HG02981 (cell line): ENCODE measurements around the gene KIR2DL4.
"Not testable (repeated sequence)": the region's sequence is repeated elsewhere in the genome, so short reads cannot be mapped to it uniquely, and the experiment has no call there.

ENCODE experiments used
- ATAC-seq: cut with Tn5 transposase; IDR thresholded peaks from one replicate; pipeline ENCODE4 v1.9.1; 2021; ENCODE audit warnings: mild to moderate bottlenecking, moderate library complexity; ENCODE audit not compliant: unreplicated experiment

KIR2DL4 gene

DNA sequence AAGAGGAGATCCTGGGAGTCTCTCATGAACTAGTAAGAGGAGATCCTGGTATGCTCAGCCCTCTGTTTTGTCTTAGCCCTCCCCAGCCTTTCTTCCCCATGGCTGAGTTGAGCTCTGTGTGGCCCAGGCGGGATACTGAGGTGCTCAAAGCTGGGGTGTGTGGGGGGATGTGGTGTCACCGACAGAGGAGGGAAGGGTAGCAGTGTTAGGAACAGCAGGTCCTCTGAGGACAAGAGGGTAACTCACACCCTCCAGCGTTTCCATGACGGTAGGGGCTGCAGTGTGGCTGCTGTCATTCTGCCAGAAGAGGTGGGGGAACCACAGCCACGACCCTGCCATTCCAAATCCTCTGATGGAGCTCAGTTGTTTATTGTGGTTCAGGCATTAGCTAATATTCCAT, 691 bp downstream of the KIR2DL4 start:
- no peak for ATAC-seq

DNA sequence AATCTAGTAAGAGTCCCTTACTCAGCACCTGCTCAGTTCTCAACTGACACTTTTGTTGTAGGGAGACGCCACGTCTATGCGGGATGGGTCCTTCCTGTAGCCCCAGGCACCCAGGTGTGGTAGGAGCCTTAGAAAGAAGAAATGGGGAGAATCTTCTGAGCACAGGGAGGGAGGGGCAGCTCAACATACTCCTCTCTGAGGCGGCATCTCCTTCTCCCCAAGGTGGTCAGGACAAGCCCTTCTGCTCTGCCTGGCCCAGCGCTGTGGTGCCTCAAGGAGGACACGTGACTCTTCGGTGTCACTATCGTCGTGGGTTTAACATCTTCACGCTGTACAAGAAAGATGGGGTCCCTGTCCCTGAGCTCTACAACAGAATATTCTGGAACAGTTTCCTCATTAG, 1.2 kb downstream of the KIR2DL4 start:
- ATAC-seq: no peak

DNA sequence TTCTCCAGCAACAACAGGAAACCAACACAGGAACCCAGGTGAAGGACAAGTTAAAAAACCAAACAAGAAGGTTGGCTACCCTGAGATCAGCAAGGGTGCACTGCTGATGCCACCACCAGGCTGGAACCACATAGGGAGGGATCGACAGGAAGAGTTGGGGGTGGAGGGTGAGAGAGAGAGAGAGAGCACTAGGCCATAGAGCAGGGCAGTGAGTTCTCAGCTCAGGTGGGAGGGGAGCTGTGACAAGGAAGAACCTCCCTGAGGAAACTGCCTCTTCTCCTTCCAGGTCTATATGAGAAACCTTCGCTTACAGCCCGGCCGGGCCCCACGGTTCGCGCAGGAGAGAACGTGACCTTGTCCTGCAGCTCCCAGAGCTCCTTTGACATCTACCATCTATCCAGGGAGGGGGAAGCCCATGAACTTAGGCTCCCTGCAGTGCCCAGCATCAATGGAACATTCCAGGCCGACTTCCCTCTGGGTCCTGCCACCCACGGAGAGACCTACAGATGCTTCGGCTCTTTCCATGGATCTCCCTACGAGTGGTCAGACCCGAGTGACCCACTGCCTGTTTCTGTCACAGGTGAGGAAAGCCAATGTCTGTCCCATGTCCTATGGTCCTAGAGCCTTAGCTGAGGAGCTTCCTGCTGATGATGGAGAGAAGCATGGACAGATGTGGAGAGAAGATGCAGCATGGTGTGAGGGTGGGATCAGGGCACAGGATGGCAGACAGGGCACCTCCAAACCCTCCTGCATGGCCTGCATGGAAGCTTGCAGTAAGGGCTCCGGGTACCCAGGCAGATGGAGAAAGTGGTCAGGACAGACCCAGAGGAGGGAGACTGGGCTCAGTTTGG, 2.5 kb downstream of the KIR2DL4 start:
- no peak for ATAC-seq

DNA sequence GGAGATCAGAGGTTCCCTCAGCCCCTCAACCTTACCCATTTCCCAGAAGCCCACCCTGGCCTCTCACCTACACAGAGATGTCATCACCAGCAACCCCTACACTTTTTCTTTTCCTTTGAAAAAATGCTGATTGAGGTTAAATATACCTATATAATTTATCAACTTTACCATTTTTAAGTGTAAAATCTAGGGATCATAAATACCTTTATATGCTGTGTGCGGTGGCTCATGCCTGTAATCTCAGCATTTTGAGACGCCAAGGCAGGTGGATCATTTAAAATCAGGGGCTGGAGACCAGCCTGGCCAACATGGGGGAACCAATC, 3.1 kb downstream of the KIR2DL4 start:
- no peak for ATAC-seq

DNA sequence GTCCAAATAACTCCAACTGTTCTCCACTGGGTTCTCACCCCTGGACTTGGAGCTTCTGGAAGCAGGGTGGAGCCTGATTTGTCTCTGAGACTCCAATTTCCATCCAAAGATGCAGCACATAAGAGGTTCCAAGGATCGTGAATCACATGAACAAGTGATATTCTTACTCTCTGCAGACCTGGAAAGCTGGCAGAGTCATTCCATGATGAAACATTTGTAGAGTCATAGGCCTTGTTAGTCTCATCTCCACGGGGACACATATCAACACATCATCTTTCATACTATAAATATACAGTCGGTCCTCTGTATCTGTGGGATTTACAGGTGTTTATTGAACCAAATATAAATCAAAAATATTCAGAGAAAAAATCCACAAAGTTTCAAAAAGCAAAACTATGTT, 11.2 kb downstream of the KIR2DL4 start:
- ATAC-seq: not testable (repeated sequence)

DNA sequence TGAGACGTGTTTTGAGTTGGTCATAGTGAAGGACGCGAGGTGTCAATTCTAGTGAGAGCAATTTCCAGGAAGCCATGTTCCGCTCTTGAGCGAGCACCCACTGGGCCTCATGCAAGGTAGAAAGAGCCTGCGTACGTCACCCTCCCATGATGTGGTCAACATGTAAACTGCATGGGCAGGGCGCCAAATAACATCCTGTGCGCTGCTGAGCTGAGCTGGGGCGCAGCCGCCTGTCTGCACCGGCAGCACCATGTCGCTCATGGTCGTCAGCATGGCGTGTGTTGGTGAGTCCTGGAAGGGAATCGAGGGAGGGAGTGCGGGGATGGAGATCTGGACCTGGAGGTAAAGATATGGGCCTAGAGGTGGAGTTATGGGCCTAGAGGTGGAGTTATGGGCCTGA, 12.8 kb downstream of the KIR2DL4 start, which contains the start of gene KIR3DL1:
Gene KIR3DL1, plus strand, starts transcription at position 218 of the 400 bp plus-strand sequence.
- not testable (repeated sequence) for ATAC-seq

DNA sequence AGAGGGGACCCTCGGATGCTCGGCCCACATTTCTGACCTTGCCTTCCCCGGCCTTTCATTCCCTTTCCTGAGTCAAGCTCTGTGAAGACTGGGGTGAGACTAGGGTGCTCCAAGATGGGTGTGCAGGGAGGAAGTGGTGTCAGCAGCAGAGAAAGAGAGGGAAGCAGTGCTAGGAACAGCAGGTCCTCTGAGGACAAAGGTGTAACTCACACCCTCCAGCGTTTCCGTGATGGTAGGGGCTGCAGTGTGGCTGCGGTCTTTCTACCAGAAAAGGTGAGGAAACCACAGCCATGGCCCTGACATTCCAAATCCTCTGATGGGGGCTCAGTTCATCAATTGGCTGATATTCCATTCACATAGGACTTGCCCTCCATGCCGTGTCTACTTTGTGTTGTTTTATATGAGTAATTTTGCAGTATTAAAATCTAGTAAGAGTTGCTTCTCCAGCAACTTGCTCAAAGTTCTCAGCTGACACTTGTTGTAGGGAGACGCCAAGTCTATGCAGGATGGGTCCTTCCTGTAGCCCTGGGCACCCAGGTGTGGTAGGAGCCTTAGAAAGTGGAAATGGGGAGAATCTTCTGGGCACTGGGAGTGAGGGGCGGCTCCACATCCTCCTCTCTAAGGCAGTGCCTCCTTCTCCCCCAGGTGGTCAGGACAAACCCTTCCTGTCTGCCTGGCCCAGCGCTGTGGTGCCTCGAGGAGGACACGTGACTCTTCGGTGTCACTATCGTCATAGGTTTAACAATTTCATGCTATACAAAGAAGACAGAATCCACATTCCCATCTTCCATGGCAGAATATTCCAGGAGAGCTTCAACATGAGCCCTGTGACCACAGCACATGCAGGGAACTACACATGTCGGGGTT, 14.5 kb downstream of the KIR2DL4 start:
- no peak for ATAC-seq

DNA sequence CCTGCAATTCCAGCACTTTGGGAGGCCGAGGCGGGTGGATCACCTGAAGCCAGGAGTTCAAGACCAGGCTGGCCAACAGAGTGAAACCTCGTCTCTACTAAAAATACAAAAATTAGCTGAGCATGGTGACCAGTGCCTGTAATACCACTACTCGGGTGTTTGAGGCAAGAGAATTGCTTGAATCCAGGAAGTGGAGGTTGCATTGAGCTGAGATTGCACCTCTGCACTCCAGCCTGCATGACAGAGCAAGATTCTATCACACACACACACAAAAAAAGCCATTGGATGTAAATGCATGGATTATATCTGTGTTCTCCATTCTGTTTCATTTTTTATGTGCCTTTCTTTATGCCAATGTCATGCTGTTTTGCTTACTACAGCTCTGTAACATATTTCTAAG, 21.0 kb downstream of the KIR2DL4 start:
- ATAC-seq: not testable (repeated sequence)

DNA sequence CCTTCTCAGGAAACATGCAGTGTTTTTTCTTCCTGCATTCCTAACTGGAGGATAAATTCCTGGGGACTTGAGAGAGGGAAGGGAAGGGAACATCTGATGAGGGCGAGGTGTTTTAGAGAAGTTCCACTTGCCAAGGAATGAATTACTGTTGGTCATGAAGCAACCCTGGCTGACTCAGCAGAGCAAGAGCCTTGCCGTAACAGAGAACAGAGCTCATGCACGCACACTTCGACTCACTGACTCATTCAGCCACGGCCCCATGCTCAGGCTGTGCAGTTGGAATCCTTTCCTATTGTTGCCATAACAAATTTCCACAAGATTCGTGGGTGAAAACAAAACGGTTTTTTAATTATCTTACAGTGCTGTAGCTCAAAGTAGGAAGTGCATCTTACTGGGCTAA, 21.9 kb downstream of the KIR2DL4 start:
- not testable (repeated sequence) for ATAC-seq

DNA sequence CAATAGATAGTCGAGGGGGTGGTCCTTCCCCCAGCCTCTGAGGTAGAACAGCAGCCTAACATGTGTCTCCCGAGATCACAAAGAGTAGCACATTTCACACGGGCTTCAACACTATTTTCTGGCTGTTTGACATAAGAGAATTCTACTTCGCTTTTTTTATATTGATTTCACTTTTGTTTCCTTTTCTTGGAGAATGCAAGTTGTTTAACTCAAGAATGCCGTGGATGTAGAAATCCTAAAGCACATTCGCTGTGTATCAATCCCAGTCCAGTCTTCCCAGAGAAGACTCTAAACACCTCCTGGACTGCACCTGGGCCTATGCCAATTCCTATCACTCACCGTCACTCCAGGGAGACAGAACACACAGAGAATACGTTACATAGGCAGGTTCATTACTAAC, 24.7 kb downstream of the KIR2DL4 start:
- not testable (repeated sequence) for ATAC-seq

DNA sequence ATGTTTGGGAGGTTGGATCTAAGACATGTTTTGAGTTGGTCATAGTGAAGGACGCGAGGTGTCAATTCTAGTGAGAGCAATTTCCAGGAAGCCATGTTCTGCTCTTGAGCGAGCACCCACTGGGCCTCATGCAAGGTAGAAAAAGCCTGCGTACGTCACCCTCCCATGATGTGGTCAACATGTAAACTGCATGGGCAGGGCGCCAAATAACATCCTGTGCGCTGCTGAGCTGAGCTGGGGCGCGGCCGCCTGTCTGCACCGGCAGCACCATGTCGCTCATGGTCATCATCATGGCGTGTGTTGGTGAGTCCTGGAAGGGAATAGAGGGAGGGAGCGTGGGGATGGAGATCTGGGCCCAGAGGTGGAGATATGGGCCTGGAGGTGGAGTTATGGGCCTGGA, 29.1 kb downstream of the KIR2DL4 start, which contains the start of gene KIR2DS4:
Gene KIR2DS4, plus strand, starts transcription at position 181 of the 400 bp plus-strand sequence.
- ATAC-seq: not testable (repeated sequence)

DNA sequence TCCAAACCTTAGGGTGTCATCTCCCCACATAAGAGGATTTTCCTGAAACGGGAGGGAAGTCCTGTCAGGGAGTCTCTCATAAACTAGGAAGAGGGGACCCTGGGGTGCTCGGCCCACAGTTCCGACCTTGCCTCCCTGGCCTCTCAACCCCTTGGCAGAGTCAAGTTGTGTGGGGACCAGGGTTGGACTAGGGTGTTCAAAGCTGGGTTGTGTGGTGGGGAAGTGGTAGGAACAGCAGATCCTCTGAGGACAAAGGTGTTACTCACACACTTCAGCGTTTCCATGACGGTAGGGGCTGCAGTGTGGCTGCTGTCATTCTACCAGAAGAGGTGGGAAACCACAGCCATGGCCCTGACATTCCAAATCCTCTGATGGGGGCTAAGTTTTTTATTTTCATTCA, 31.7 kb downstream of the KIR2DL4 start:
- not testable (repeated sequence) for ATAC-seq

DNA sequence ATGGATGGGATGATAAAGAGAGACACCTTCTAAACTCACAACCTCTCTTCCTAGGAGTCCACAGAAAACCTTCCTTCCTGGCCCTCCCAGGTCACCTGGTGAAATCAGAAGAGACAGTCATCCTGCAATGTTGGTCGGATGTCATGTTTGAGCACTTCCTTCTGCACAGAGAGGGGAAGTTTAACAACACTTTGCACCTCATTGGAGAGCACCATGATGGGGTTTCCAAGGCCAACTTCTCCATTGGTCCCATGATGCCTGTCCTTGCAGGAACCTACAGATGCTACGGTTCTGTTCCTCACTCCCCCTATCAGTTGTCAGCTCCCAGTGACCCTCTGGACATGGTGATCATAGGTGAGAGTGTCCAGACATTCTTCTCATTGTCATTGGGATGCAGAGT, 34.1 kb downstream of the KIR2DL4 start:
- not testable (repeated sequence) for ATAC-seq

DNA sequence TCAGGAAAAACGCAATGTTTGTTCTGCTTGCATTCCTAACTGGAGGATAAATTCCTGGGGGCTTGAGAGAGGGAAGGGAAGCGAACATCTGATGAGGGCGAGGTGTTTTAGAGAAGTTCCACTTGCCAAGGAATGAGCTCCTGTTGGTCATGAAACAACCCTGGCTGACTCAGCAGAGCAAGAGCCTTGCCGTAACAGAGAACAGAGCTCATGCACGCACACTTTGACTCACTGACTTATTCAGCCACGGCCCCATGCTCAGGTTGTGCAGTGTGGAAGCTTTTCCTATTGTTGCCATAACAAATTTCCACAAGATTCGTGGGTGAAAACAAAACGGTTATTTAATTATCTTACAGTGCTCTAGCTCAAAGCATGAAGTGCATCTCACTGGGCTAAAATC, 39.8 kb downstream of the KIR2DL4 start:
- not testable (repeated sequence) for ATAC-seq

DNA sequence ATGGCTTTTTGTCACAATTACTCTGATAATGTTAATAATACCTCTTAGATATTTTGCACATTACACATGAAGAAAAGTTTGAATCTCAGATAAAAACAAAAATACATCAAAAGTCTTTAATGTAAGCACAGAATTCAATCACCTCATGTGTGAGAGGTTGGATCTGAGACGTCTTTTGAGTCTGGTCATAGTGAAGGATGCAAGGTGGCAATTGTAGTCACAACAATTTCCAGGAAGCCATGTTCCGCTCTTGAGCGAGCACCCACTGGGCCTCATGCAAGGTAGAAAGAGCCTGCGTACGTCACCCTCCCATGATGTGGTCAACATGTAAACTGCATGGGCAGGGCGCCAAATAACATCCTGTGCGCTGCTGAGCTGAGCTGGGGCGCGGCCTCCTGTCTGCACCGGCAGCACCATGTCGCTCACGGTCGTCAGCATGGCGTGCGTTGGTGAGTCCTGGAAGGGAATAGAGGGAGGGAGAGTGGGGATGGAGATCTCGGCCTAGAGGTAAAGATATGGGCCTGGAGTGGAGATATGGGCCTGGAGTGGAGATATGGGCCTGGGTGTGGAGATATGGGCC, 46.7 kb downstream of the KIR2DL4 start, which contains the start of gene KIR3DL2:
Gene KIR3DL2, plus strand, starts transcription at position 383 of the 580 bp plus-strand sequence. Its CDS starts 33 bp downstream, at position 416.
- ATAC-seq: not testable (repeated sequence)

DNA sequence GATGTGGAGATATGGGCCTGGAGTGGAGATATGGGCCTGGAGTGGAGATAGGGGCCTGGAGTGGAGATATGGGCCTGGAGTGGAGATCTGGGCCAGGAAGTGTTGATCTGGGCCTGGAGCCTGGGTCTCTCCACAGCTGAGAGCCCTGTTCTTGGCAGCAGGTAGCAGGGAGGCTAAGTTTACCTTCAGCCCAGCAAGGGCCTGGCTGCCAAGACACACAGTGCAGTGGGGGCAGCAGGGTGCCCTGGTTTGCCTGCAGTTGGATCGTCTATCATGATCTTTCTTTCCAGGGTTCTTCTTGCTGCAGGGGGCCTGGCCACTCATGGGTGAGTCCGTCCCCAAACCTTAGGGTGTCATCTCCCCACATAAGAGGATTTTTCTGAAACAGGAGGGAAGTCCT, 47.5 kb downstream of the KIR2DL4 start:
- ATAC-seq: no peak

DNA sequence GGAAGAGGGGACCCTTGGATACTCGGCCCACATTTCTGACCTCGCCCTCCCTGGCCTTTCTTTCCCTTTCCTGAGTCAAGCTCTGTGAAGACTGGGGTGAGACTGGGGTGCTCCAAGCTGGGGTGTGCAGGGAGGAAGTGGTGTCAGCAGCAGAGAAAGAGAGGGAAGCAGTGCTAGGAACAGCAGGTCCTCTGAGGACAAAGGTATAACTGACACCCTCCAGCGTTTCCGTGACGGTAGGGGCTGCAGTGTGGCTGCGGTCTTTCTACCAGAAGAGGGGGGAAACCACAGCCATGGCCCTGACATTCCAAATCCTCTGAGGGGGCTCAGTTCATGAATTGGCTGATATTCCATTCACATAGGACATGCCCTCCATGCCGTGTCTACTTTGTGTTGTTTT, 47.9 kb downstream of the KIR2DL4 start:
- no peak for ATAC-seq

DNA sequence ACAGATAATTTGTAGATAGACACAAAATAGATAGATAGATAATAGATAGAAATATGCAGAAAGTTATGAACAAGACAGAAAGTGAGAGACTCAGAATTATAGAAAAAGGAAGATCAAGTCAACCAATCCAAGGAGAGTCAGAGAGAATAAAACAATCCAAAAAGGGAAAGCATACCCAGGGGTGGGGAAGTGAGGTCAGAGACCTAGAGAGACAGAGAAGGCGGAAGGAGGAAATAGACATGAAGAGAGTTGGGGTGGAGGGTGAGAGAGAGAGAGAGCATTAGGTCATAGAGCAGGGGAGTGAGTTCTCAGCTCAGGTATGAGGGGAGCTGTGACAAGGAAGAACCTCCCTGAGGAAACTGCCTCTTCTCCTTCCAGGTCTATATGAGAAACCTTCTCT, 51.8 kb downstream of the KIR2DL4 start:
- ATAC-seq: not testable (repeated sequence)

DNA sequence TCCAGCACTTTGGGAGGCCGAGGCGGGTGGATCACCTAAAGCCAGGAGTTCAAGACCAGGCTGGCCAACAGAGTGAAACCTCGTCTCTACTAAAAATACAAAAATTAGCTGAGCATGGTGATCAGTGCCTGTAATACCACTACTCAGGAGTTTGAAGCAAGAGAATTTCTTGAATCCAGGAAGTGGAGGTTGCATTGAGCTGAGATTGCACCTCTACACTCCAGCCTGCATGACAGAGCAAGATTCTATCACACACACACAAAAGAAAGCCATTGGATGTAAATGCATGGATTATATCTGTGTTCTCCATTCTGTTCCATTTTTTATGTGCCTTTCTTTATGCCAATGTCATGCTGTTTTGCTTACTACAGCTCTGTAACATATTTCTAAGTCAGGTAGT, 55.1 kb downstream of the KIR2DL4 start:
- ATAC-seq: not testable (repeated sequence)

DNA sequence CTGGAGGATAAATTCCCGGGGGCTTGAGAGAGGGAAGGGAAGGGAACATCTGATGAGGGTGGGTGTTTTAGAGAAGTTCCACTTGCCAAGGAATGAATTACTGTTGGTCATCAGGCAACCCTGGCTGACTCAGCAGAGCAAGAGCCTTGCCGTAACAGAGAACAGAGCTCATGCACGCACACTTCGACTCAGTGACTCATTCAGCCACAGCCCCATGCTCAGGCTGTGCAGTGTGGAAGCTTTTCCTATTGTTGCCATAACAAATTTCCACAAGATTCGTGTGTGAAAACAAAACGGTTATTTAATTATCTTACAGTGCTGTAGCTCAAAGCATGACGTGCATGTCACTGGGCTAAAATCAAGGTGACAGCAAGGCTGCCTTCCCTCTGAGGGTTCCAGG, 56.0 kb downstream of the KIR2DL4 start:
- ATAC-seq: not testable (repeated sequence)

DNA sequence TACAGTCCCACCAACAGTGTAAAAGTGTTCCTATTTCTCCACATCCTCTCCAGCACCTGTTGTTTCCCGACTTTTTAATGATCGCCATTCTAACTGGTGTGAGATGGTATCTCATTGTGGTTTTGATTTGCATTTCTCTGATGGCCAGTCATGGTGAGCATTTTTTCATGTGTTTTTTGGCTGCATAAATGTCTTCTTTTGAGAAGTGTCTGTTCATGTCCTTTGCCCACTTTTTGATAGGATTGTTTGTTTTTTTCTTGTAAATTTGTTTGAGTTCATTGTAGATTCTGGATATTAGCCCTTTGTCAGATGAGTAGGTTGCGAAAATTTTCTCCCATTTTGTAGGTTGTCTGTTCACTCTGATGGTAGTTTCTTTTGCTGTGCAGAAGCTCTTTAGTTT, 60.0 kb downstream of the KIR2DL4 start:
- ATAC-seq: not testable (repeated sequence)
